ENCODE results near the gene GPC6.

Gene GPC6

GRCh38 chr13:93418398-93418797 lies 191.8 kb downstream of the GPC6 start:
- DNase-seq (ENCODE audit: low read depth), result no peak
- no peak overlapping the region for H3K4me3 ChIP-seq (ENCODE audit: low read length)
- TF ChIP-seq, protein P1, sequence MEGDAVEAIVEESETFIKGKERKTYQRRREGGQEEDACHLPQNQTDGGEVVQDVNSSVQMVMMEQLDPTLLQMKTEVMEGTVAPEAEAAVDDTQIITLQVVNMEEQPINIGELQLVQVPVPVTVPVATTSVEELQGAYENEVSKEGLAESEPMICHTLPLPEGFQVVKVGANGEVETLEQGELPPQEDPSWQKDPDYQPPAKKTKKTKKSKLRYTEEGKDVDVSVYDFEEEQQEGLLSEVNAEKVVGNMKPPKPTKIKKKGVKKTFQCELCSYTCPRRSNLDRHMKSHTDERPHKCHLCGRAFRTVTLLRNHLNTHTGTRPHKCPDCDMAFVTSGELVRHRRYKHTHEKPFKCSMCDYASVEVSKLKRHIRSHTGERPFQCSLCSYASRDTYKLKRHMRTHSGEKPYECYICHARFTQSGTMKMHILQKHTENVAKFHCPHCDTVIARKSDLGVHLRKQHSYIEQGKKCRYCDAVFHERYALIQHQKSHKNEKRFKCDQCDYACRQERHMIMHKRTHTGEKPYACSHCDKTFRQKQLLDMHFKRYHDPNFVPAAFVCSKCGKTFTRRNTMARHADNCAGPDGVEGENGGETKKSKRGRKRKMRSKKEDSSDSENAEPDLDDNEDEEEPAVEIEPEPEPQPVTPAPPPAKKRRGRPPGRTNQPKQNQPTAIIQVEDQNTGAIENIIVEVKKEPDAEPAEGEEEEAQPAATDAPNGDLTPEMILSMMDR (conservative IDR thresholded peaks at IDR 0.05; ENCODE audit: low read length), result no peak

- DNase-seq (ENCODE audit: low read depth), result no peak
- TF ChIP-seq, protein P1 (conservative IDR thresholded peaks at IDR 0.05; ENCODE audit: low read length), result no peak
- H3K4me3 ChIP-seq (ENCODE audit: low read length), result no peak overlapping the region
Measured at GRCh38 chr13:93420206-93420605, 193.6 kb downstream of the GPC6 start.

GRCh38 chr13:93420887-93421286 lies 194.3 kb downstream of the GPC6 start:
- no peak for DNase-seq (ENCODE audit: low read depth)
- TF ChIP-seq, protein P1 (conservative IDR thresholded peaks at IDR 0.05; ENCODE audit: low read length), result no peak
- H3K4me3 ChIP-seq (ENCODE audit: low read length), result no peak overlapping the region

DNA sequence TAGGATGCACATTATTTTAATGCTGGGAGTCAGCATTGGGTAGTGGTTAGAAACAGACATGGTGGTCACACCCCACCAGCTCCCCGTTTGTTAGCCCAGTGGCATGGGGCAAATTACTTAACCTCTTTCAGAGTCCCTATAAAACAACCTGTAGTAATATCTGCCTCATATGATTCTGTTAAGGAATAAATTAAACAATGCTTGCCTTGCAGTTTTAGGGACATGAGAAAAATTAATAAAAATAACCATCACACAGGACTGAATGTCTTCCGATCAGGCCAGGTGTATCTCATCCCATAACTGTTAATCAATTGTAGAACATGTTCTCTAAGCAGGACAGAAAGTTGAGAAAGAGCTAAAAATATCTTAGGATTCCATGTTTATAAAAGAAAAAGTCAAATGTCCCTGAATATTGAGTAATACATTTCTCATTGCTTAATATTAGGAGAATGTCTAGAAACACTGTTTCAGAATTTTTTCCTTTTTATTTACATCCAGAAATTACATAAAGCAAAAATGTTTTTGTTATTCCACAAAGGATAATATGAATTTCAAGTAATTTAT lies 196.5 kb downstream of the GPC6 start:
- DNase-seq (ENCODE audit: low read depth), result no peak
- H3K4me3 ChIP-seq (ENCODE audit: low read length), result no peak overlapping the region
- TF ChIP-seq, protein P1 (conservative IDR thresholded peaks at IDR 0.05; ENCODE audit: low read length), result no peak

DNA sequence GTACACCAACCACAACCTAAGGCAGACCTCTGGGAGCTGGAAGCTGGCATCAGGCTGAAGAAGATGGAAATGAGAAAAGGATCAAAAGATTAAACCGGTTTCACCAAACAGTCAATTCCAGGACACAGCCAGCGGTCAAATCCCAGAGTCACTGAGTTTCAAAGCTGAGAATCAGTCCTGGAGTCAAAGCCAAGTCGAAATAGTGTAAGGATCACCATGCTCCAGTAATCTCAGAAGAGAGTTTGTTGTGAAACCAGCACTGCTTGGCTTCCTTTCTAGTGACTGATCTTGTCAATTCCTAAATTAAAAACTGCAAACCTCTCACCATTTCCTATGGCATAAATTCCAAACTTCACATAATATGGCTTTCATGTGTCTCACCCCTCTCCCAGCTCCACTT lies 198.8 kb downstream of the GPC6 start:
- peak; percentile 30 for DNase-seq (ENCODE audit: low read depth)
- TF ChIP-seq, protein P1 (conservative IDR thresholded peaks at IDR 0.05; ENCODE audit: low read length), result no peak

DNA sequence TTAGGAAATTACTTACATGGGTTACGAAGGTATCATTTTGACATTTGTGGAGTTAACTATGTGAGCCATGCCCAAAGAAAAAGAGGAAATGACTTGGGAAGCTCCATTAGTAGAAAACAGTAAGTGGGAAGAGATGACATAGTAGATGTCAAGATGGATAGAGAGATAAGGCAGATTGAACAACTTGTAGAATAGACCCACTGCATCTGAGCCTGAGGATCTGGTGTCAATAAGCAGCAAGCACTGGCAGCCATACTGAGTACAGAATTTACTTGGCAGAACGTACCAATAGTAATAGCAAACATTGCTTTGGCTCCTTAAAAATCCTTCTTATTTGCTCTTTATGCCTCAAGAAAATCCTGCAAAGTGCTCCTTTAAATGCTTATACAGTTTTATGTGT lies 203.8 kb downstream of the GPC6 start:
- DNase-seq (ENCODE audit: low read depth), result no peak
- H3K4me3 ChIP-seq (ENCODE audit: low read length), result no peak overlapping the region
- TF ChIP-seq, protein P1 (conservative IDR thresholded peaks at IDR 0.05; ENCODE audit: low read length), result no peak

More for the DNA sequence above, 198.8 kb downstream of the GPC6 start:
- H3K4me3 ChIP-seq (ENCODE audit: low read length), result no peak overlapping the region

GRCh38 chr13:93435651-93436050 lies 209.0 kb downstream of the GPC6 start:
- TF ChIP-seq, protein P1 (conservative IDR thresholded peaks at IDR 0.05; ENCODE audit: low read length), result no peak
- DNase-seq (ENCODE audit: low read depth), result no peak
- H3K4me3 ChIP-seq (ENCODE audit: low read length), result no peak overlapping the region
